GM10248 (cell line): ENCODE data around the gene POP7.

Experiments
- CTCF ChIA-PET: fragments of 300-600 bp; sonication (Branson Sonifier 250); formaldehyde crosslinking; extraction: SDS; loops from one replicate; lab custom pipeline; 2021; ENCODE audit warnings: antibody characterized with exemption; lab: Yijun Ruan, JAX
- POLR2A ChIA-PET: fragments of 350-650 bp; sonication (Branson Sonifier 250); formaldehyde crosslinking; extraction: SDS; loops from one replicate; lab custom pipeline; 2020; ENCODE audit warnings: antibody characterized with exemption; lab: Yijun Ruan, JAX
- DNase-seq: peaks from one replicate; pipeline ENCODE4 v3.0.0; 2012; ENCODE audit errors: extremely low spot score
- TF ChIP-seq, protein P1 (sequence below): IDR thresholded peaks from 2 replicates; pipeline ENCODE4 v1.5.1; 2012; ENCODE audit warnings: mild to moderate bottlenecking, low read depth; ENCODE audit errors: extremely low read depth, missing control alignments, control extremely low read depth

Gene POP7

GRCh38 chr7:100682991-100683658 lies 22.8 kb upstream of the POP7 start:
- ChIA-PET CTCF (interaction anchor here (0.8 to 8.9 kb wide), 5 partner anchors 8 to 169 kb away, joined by 3 to 106 read pairs (median 5); partner anchors contain the start of genes POP7 and SLC12A9), POLR2A (interaction anchor here (1.0 kb wide), 1 partner anchor 10 kb away, joined by 3 read pairs; the partner anchor contains the start of gene GNB2)
- TF ChIP-seq, protein P1, sequence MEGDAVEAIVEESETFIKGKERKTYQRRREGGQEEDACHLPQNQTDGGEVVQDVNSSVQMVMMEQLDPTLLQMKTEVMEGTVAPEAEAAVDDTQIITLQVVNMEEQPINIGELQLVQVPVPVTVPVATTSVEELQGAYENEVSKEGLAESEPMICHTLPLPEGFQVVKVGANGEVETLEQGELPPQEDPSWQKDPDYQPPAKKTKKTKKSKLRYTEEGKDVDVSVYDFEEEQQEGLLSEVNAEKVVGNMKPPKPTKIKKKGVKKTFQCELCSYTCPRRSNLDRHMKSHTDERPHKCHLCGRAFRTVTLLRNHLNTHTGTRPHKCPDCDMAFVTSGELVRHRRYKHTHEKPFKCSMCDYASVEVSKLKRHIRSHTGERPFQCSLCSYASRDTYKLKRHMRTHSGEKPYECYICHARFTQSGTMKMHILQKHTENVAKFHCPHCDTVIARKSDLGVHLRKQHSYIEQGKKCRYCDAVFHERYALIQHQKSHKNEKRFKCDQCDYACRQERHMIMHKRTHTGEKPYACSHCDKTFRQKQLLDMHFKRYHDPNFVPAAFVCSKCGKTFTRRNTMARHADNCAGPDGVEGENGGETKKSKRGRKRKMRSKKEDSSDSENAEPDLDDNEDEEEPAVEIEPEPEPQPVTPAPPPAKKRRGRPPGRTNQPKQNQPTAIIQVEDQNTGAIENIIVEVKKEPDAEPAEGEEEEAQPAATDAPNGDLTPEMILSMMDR: no peak
- DNase-seq: no peak

- CTCF ChIA-PET: interaction anchor here (1.3 to 8.9 kb wide), 4 partner anchors 7 to 71 kb away, joined by 3 to 106 read pairs (median 10); partner anchors contain the start of gene POP7
- no peak for DNase-seq
- POLR2A ChIA-PET: interaction anchor here (0.6 kb wide), 1 partner anchor 246 kb away, joined by 7 read pairs; no protein-coding TSS in a partner anchor
- TF ChIP-seq, protein P1: no peak
Measured at GRCh38 chr7:100683659-100684533, 22.0 kb upstream of the POP7 start.

DNA sequence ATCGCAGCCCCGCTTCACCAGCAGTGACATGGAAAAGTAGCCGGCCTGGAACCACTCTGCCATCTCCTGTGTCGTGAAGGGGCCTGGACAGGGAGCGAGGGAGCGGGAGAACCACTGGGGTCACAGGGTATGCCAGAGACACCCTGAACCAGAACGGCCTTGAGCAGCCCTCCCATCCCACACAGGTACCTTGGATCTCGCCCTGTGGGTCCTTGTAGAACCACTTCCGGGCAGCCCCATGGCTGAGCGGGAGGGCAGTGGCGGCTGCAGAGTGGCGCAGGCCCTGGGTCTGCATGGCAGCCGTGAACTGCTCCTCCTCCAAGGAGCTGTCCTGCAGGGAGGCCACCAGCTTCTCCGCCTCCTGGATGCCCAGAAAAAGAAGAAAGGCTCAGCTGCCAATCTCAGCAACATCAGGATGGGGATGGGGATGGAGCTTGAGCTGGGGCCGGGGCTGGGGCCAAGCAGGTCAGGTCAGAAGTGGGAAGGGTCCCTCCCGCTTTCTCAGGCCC lies 21.3 kb upstream of the POP7 start:
- ChIA-PET POLR2A (interaction anchor here (0.6 to 0.7 kb wide), 3 partner anchors 27 to 247 kb away, joined by 3 to 8 read pairs (median 7); no protein-coding TSS in a partner anchor), CTCF (interaction anchor here (1.1 to 8.9 kb wide), 4 partner anchors 7 to 71 kb away, joined by 3 to 106 read pairs (median 9); partner anchors contain the start of gene POP7)
- DNase-seq: no peak
- TF ChIP-seq, protein P1: no peak

GRCh38 chr7:100685049-100685605 lies 20.8 kb upstream of the POP7 start:
- ChIA-PET POLR2A (interaction anchor here (0.6 to 0.7 kb wide), 2 partner anchors 27 to 225 kb away, joined by 3 to 8 read pairs; no protein-coding TSS in a partner anchor), CTCF (interaction anchor here (1.1 to 3.1 kb wide), 3 partner anchors 20 to 72 kb away, joined by 3 to 15 read pairs (median 3); partner anchors contain the start of gene POP7)
- TF ChIP-seq, protein P1: no peak
- no peak for DNase-seq

DNA sequence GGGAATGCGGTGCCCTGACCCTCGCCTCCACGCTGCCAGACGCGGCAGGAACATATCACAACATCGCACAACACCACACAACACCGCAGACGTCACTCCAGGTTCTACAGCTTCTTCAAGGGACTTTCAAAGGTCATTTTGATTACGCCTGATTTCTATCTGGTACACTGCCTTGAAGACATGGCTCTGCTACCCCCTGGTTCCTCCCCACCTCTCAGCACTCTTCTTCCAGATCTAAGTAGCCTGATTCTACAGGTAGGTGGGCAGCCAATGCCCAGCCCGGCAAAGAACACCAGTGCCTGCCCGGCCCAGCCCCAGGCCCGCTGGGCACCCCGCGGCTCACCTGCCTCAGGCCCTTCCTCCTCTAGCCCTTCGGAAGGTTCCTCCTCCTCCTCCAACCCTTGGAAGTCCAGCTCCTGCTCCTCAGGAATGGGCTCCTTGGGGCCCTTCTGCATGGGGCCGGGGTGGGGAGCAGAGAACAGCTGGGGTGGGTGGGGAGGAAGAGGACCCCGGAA lies 20.2 kb upstream of the POP7 start:
- TF ChIP-seq, protein P1: no peak
- ChIA-PET CTCF (interaction anchor here (1.1 to 1.3 kb wide), 3 partner anchors 20 to 72 kb away, joined by 3 to 4 read pairs (median 3); partner anchors contain the start of gene POP7), POLR2A (no interaction called here)
- no peak for DNase-seq
